GM06990 (cell line): ENCODE measurements around the gene PAK5.

Source experiments
- DNase-seq: peaks from one replicate; pipeline ENCODE4 v3.0.0-alpha.2; 2011; ENCODE audit not compliant: insufficient read length; ENCODE audit errors: extremely low read depth
- H3K27me3 ChIP-seq: replicated peaks from 2 replicates; pipeline ENCODE4 v1.6.0; 2011; ENCODE audit warnings: low read length; ENCODE audit not compliant: control insufficient read depth, insufficient read depth
- H3K36me3 ChIP-seq: 2 replicates; pipeline ENCODE4 v1.5.1; 2011; ENCODE audit warnings: low read length; ENCODE audit not compliant: control insufficient read depth, insufficient read depth
- H3K4me3 ChIP-seq: replicated peaks from 2 replicates; pipeline ENCODE4 v1.5.1; 2011; ENCODE audit warnings: low read depth, mild to moderate bottlenecking, control low read depth, low read length
- CTCF ChIP-seq: IDR thresholded peaks from 2 replicates; pipeline ENCODE4 v1.5.1; 2011; ENCODE audit warnings: low read length, control low read depth, mild to moderate bottlenecking, inconsistent platforms; ENCODE audit not compliant: insufficient read depth, poor library complexity, severe bottlenecking

Gene PAK5

GRCh38 chr20:9710685-9711084 is 128.2 kb downstream of the PAK5 start:
- no peak for DNase-seq
- Histone ChIP-seq H3K27me3 (no peaks in the 10 kb centered on the region), H3K36me3 (no peaks in the 10 kb centered on the region), H3K4me3 (no peak overlapping the region)
- no peak for TF ChIP-seq CTCF

GRCh38 chr20:9705722-9706476 is 133.0 kb downstream of the PAK5 start:
- Histone ChIP-seq H3K36me3 (no peaks in the 10 kb centered on the region), H3K4me3 (no peak overlapping the region), H3K27me3 (no peaks in the 10 kb centered on the region)
- DNase-seq, result no peak
- no peak for TF ChIP-seq CTCF

- H3K27me3 ChIP-seq, result no peaks in the 10 kb centered on the region
- H3K4me3 ChIP-seq, result no peak overlapping the region
- no peak for TF ChIP-seq CTCF
- no peaks in the 10 kb centered on the region for H3K36me3 ChIP-seq
- DNase-seq, result no peak
Measured at GRCh38 chr20:9699181-9699580, 139.7 kb downstream of the PAK5 start.

GRCh38 chr20:9689041-9689440 is 149.8 kb downstream of the PAK5 start:
- no peak for DNase-seq
- H3K27me3 ChIP-seq, result no peaks in the 10 kb centered on the region
- no peak for TF ChIP-seq CTCF
- H3K4me3 ChIP-seq, result no peak overlapping the region
- H3K36me3 ChIP-seq, result no peaks in the 10 kb centered on the region

GRCh38 chr20:9686866-9687265 is 152.0 kb downstream of the PAK5 start:
- H3K4me3 ChIP-seq, result no peak overlapping the region
- H3K27me3 ChIP-seq, result no peaks in the 10 kb centered on the region
- no peak for TF ChIP-seq CTCF
- H3K36me3 ChIP-seq, result no peaks in the 10 kb centered on the region
- no peak for DNase-seq

GRCh38 chr20:9686455-9686854 is 152.4 kb downstream of the PAK5 start:
- Histone ChIP-seq H3K36me3 (no peaks in the 10 kb centered on the region), H3K4me3 (no peak overlapping the region), H3K27me3 (no peaks in the 10 kb centered on the region)
- no peak for TF ChIP-seq CTCF
- no peak for DNase-seq
